Keratinocyte (primary cell): Measurements from ENCODE around the gene MAB21L4.

Experiments
- CTCF ChIP-seq, 3 experiments: IDR thresholded peaks in 1 of 3; conservative IDR thresholded peaks in 1 of 3; optimal IDR thresholded peaks in 1 of 3; 2 replicates in 2 of 3; 3 replicates in 1 of 3; pipeline versions ENCODE3 to v1.5.1; 2011; ENCODE audit warnings: low read length in 3 of 3, mild to moderate bottlenecking in 3 of 3, moderate library complexity in 2 of 3, control low read depth in 1 of 3, inconsistent platforms in 1 of 3; ENCODE audit not compliant: insufficient read depth in 2 of 3; ENCODE audit errors: extremely low read depth in 1 of 3
- EZH2 ChIP-seq: IDR thresholded peaks from one replicate; pipeline ENCODE4 v1.6.1; 2012; ENCODE audit warnings: inconsistent platforms, mild to moderate bottlenecking, low read length, moderate library complexity

GRCh38 chr2:240936106-240936505, 40.1 kb upstream of the MAB21L4 start:
- TF ChIP-seq CTCF (optimal IDR thresholded peaks at IDR 0.05 in 1 of 3, IDR thresholded peaks at IDR 0.05 in 1 of 3, conservative IDR thresholded peaks at IDR 0.05 in 1 of 3; ENCODE audit: extremely low read depth in 1 of 3, insufficient read depth in 2 of 3, low read length in 3 of 3) (no peak), EZH2 (no peak)
